Endothelial cell (in vitro differentiated cells): Measurements from ENCODE around the gene CFAP221. TPM values are rescaled to one million over a fixed set of nuclear protein-coding genes. Genes with fewer than 3 reads are reported as not detected.

Experiments
- DNase-seq: peaks from one replicate; pipeline ENCODE4 v3.0.0; 2021; ENCODE audit warnings: low spot score
- H3K27ac Mint-ChIP-seq: one replicate; pipeline ENCODE4 v1.8.0; 2021; ENCODE audit warnings: mixed read lengths, inconsistent platforms; ENCODE audit not compliant: unreplicated experiment
- H3K27me3 Mint-ChIP-seq: one replicate; pipeline ENCODE4 v1.8.0; 2021; ENCODE audit warnings: mild to moderate bottlenecking, moderate library complexity, mixed read lengths, inconsistent platforms; ENCODE audit not compliant: unreplicated experiment
- H3K36me3 Mint-ChIP-seq: one replicate; pipeline ENCODE4 v1.8.0; 2021; ENCODE audit warnings: mild to moderate bottlenecking, low read depth, mixed read lengths, inconsistent platforms; ENCODE audit not compliant: unreplicated experiment
- H3K4me1 Mint-ChIP-seq: one replicate; pipeline ENCODE4 v1.8.0; 2021; ENCODE audit warnings: mild to moderate bottlenecking, mixed read lengths, inconsistent platforms; ENCODE audit not compliant: unreplicated experiment
- H3K4me3 Mint-ChIP-seq: one replicate; pipeline ENCODE4 v1.8.0; 2021; ENCODE audit warnings: mild to moderate bottlenecking, mixed read lengths, inconsistent platforms; ENCODE audit not compliant: unreplicated experiment
- H3K9me3 Mint-ChIP-seq: one replicate; pipeline ENCODE4 v1.8.0; 2021; ENCODE audit warnings: mixed read lengths, inconsistent platforms; ENCODE audit not compliant: unreplicated experiment
- CTCF ChIP-seq: fragments of 200-600 bp; sonication (generic); IDR thresholded peaks from one replicate; pipeline ENCODE4 v1.5.0; 2021; ENCODE audit warnings: antibody characterized with exemption; ENCODE audit not compliant: unreplicated experiment
- total RNA-seq: library from RNA; stranded (reverse); fragmentation: NEBNext Ultra II Directional; extraction: Animal tissue kit (Norgen Biotek cat#: 25700); gene quantifications from one replicate; pipeline ENCODE4 v1.2.1, GENCODE V29; 2021; ENCODE audit not compliant: unreplicated experiment

Gene CFAP221
- total RNA-seq, 1 donor from 2014 or later: 1.1 TPM

- no peak overlapping the region for H3K27ac Mint-ChIP-seq
- H3K36me3 Mint-ChIP-seq: peaks cover 15% of the 10 kb centered on the region
- no peaks in the 10 kb centered on the region for H3K9me3 Mint-ChIP-seq
- H3K4me3 Mint-ChIP-seq: no peak overlapping the region
- no peak for DNase-seq
- H3K4me1 Mint-ChIP-seq: peaks cover 20% of the 10 kb centered on the region
- H3K27me3 Mint-ChIP-seq: no peaks in the 10 kb centered on the region
- TF ChIP-seq CTCF: no peak
These were observed 162.0 kb downstream of the CFAP221 start for GRCh38 chr2:119706221-119706620.

Other genes starting within 250 kb of the CFAP221 start
- 10.8 TPM for gene C2orf76, start 177.6 kb upstream of the CFAP221 start, total RNA-seq
- 180 TPM for gene DBI, start 177.5 kb upstream of the CFAP221 start, total RNA-seq
- gene TMEM37, start 112.6 kb upstream of the CFAP221 start, total RNA-seq: 11.4 TPM
- not detected for gene SCTR, start 20.0 kb upstream of the CFAP221 start, total RNA-seq
- gene TMEM177, start 134.8 kb downstream of the CFAP221 start, total RNA-seq: 20.9 TPM
- 51.0 TPM for gene PTPN4, start 215.5 kb downstream of the CFAP221 start, total RNA-seq